ENCODE results near the gene SEPTIN11. TPM values are rescaled to one million over a fixed set of nuclear protein-coding genes. Genes with fewer than 3 reads are reported as not detected.

The SEPTIN11 gene
- total and polyA plus RNA-seq, 2 donors from 2014 or later, result 38.0 to 118 TPM

DNA sequence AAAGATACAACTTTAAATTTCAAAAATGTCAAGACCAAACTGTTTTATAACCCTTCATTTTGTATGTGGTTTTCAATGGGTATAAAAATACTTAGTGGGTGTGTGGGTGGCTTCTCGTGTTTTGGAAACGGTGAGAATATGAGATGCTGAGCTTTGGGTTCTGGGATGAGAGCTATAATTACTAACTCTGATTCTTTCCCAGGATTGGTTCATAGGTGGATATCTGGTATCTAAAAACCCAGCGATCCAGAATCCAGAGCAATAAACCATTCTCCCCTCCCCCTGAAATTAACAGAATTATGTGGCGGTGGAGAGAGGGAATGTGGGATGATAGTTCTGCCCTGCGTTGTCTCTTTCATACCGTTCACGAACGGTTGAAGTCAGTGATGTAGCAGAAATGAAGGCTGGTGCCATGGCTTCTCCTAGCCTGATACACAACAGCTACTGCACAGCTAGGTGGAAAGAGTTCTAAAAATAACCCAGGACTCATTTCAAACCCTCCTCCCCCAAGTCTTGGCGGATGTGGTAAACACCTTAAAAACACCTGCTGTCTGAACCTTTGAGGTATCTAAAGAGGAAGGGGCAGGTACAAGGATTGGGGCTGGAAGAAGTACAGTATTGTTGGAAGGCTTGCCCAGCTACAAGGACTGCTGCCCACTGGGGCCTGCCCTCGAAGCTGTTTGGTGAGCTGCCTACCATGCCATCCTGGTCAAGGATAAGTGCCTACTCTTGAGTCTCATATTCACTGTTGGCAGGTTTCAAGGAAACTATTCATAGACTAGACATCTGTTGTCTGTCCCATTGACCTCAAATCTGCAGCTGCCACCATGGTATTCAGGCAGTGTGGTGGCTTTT lies 44.5 kb downstream of the SEPTIN11 start:
- intact Hi-C loops (cut with DNase I), result no loop called here
- no peaks in the 10 kb centered on the region for H3K27me3 ChIP-seq (ENCODE audit: control insufficient read depth, insufficient read depth, low read length)

DNA sequence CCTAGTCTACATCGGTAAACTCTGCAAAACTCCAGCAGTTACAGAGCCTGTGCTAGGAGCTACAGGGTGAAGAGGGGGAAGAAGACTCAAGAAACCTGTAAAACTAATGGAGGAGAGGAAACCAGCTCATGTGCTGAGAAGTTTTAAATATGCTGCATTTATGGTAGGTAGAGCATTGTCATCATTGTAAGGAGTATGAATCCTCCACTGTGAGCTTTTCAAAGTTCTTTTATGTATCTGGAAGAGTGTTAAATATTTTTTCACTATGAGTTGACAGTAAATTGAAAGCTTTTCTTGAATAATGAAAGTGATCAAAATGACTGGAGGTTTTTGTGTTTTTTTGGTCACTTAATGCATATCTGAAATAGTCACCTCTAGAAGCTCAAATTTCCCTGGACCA lies 46.2 kb downstream of the SEPTIN11 start:
- TF ChIP-seq, protein P1, sequence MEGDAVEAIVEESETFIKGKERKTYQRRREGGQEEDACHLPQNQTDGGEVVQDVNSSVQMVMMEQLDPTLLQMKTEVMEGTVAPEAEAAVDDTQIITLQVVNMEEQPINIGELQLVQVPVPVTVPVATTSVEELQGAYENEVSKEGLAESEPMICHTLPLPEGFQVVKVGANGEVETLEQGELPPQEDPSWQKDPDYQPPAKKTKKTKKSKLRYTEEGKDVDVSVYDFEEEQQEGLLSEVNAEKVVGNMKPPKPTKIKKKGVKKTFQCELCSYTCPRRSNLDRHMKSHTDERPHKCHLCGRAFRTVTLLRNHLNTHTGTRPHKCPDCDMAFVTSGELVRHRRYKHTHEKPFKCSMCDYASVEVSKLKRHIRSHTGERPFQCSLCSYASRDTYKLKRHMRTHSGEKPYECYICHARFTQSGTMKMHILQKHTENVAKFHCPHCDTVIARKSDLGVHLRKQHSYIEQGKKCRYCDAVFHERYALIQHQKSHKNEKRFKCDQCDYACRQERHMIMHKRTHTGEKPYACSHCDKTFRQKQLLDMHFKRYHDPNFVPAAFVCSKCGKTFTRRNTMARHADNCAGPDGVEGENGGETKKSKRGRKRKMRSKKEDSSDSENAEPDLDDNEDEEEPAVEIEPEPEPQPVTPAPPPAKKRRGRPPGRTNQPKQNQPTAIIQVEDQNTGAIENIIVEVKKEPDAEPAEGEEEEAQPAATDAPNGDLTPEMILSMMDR (IDR thresholded peaks at IDR 0.05; ENCODE audit: borderline replicate concordance, extremely low read depth, insufficient read depth), result no peak
- Histone ChIP-seq H3K9ac (ENCODE audit: low read length in 3 of 3) (no peak overlapping the region), H3K4me3 (ENCODE audit: low read length in 3 of 3) (no peak overlapping the region), H3K4me1 (ENCODE audit: control insufficient read depth in 2 of 3, insufficient read depth in 2 of 3, low read depth in 1 of 3, low read length in 3 of 3) (peaks cover 0 to 4% (median 4%) of the 10 kb centered on the region in 3 donors), H3K36me3 (ENCODE audit: control insufficient read depth in 2 of 3, insufficient read depth in 3 of 3, low read length in 3 of 3) (peaks cover 3 to 15% (median 14%) of the 10 kb centered on the region in 3 donors), H3K9me3 (ENCODE audit: control insufficient read depth in 2 of 3, insufficient read depth in 1 of 3, low read length in 3 of 3) (no peaks in the 10 kb centered on the region), H3K27ac (ENCODE audit: low read depth in 2 of 2, low read length in 2 of 2) (no peak overlapping the region), H3K27me3 (ENCODE audit: control insufficient read depth, insufficient read depth, low read length) (no peaks in the 10 kb centered on the region)
- FAIRE-seq (no peak), DNase-seq (no peak)
- intact Hi-C loops (cut with DNase I), result no loop called here

More for the DNA sequence above, 44.5 kb downstream of the SEPTIN11 start:
- Histone ChIP-seq H3K4me3 (ENCODE audit: low read length in 3 of 3) (no peak overlapping the region), H3K27ac (ENCODE audit: low read depth in 2 of 2, low read length in 2 of 2) (peak overlapping the region in 1 of 2 donors; percentile 5), H3K4me1 (ENCODE audit: control insufficient read depth in 2 of 3, insufficient read depth in 2 of 3, low read depth in 1 of 3, low read length in 3 of 3) (peaks cover 0 to 4% (median 4%) of the 10 kb centered on the region in 3 donors), H3K9me3 (ENCODE audit: control insufficient read depth in 2 of 3, insufficient read depth in 1 of 3, low read length in 3 of 3) (no peaks in the 10 kb centered on the region), H3K36me3 (ENCODE audit: control insufficient read depth in 2 of 3, insufficient read depth in 3 of 3, low read length in 3 of 3) (peaks cover 3 to 14% (median 14%) of the 10 kb centered on the region in 3 donors), H3K9ac (ENCODE audit: low read length in 3 of 3) (no peak overlapping the region)
- DNase-seq, result no peak
- TF ChIP-seq, protein P1 (IDR thresholded peaks at IDR 0.05; ENCODE audit: borderline replicate concordance, extremely low read depth, insufficient read depth), result no peak
- no peak for FAIRE-seq

DNA sequence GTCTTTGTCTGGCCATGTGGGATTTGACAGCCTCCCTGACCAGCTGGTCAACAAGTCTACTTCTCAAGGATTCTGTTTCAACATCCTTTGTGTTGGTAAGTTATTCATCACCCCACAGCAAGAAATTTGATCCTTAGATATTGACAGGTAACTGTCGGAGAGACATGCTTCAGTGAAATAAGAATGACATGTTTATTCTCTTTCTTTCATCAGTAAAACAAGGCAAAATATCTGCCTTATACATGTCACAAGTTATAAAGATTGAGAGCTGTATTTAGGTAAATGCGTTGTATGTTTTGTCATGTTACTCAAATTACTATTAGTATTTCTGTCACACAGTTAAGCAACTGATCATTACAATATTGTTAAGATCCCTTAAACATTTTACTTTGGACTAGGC lies 46.9 kb downstream of the SEPTIN11 start:
- FAIRE-seq (no peak), DNase-seq (no peak)
- TF ChIP-seq, protein P1 (IDR thresholded peaks at IDR 0.05; ENCODE audit: borderline replicate concordance, extremely low read depth, insufficient read depth), result no peak
- no peaks in the 10 kb centered on the region for H3K9me3 ChIP-seq (ENCODE audit: control insufficient read depth in 2 of 3, insufficient read depth in 1 of 3, low read length in 3 of 3)
- H3K4me1 ChIP-seq (ENCODE audit: control insufficient read depth in 2 of 3, insufficient read depth in 2 of 3, low read depth in 1 of 3, low read length in 3 of 3), result peaks cover 0 to 4% (median 4%) of the 10 kb centered on the region in 3 donors
- intact Hi-C loops (cut with DNase I), result no loop called here
- H3K27me3 ChIP-seq (ENCODE audit: control insufficient read depth, insufficient read depth, low read length), result no peaks in the 10 kb centered on the region
- no peak overlapping the region for H3K27ac ChIP-seq (ENCODE audit: low read depth in 2 of 2, low read length in 2 of 2)
- H3K9ac ChIP-seq (ENCODE audit: low read length in 3 of 3), result no peak overlapping the region
- H3K4me3 ChIP-seq (ENCODE audit: low read length in 3 of 3), result no peak overlapping the region
- peaks cover 3 to 15% (median 14%) of the 10 kb centered on the region in 3 donors for H3K36me3 ChIP-seq (ENCODE audit: control insufficient read depth in 2 of 3, insufficient read depth in 3 of 3, low read length in 3 of 3)
